GM12878 (cell line): Measurements from ENCODE around the gene GCK. TPM values are rescaled to one million over a fixed set of nuclear protein-coding genes. Genes with fewer than 3 reads are reported as not detected.

Experiments used
- CBX5 ChIP-seq: sonication (generic); IDR thresholded peaks from 2 replicates; pipeline ENCODE4 v1.6.1; 2016; ENCODE audit warnings: low read depth, moderate library complexity, mild to moderate bottlenecking, inconsistent platforms
- CHD2 ChIP-seq: IDR thresholded peaks from 2 replicates; pipeline ENCODE4 v1.6.1; 2011; ENCODE audit warnings: low read depth, low read length, improper control_type of control experiment, borderline replicate concordance
- CHD4 ChIP-seq: fragments of 200-600 bp; sonication (generic); IDR thresholded peaks from 2 replicates; pipeline ENCODE4 v1.6.1; 2016; ENCODE audit warnings: mild to moderate bottlenecking
- FOXK2 ChIP-seq: fragments of 450-650 bp; IDR thresholded peaks from 2 replicates; pipeline ENCODE4 v1.6.1; 2017; ENCODE audit warnings: mild to moderate bottlenecking, moderate library complexity
- HCFC1 ChIP-seq: fragments of 150-350 bp; IDR thresholded peaks from 2 replicates; pipeline ENCODE4 v1.6.1; 2014; ENCODE audit warnings: low read length
- HDAC6 ChIP-seq: fragments of 200-600 bp; sonication (generic); IDR thresholded peaks from one replicate; pipeline ENCODE4 v1.8.0; 2017; ENCODE audit warnings: antibody characterized with exemption; ENCODE audit not compliant: unreplicated experiment
- IRF3 ChIP-seq: fragments of 450-650 bp; IDR thresholded peaks from 2 replicates; pipeline ENCODE4 v1.6.1; 2014; ENCODE audit warnings: mild to moderate bottlenecking
- MTA2 ChIP-seq: fragments of 450-650 bp; IDR thresholded peaks from 2 replicates; pipeline ENCODE4 v1.6.1; 2016; ENCODE audit warnings: low read depth, mild to moderate bottlenecking, moderate library complexity
- MYC ChIP-seq: IDR thresholded peaks from 2 replicates; pipeline ENCODE4 v1.6.1; 2011; ENCODE audit warnings: mild to moderate bottlenecking, low read length, moderate library complexity, inconsistent platforms; ENCODE audit not compliant: insufficient read depth, insufficient replicate concordance, insufficient read length, severe bottlenecking
- NFIC ChIP-seq: IDR thresholded peaks from 2 replicates; pipeline ENCODE4 v1.6.1; 2012; ENCODE audit warnings: low read depth, mild to moderate bottlenecking, inconsistent platforms, low read length, moderate library complexity
- NR2F1 ChIP-seq: fragments of 450-650 bp; conservative IDR thresholded peaks from 2 replicates; pipeline ENCODE4 v1.6.1; 2017; ENCODE audit warnings: mild to moderate bottlenecking
- PBX3 ChIP-seq: IDR thresholded peaks from 2 replicates; pipeline ENCODE4 v1.6.1; 2011; ENCODE audit warnings: mild to moderate bottlenecking, low read depth, low read length, moderate library complexity; ENCODE audit not compliant: insufficient replicate concordance
- RB1 ChIP-seq: fragments of 450-650 bp; formaldehyde crosslinking; IDR thresholded peaks from 2 replicates; pipeline ENCODE4 v1.6.1; 2017; ENCODE audit warnings: mild to moderate bottlenecking, borderline replicate concordance
- REST ChIP-seq: IDR thresholded peaks from 2 replicates; pipeline ENCODE4 v1.6.1; 2012; ENCODE audit warnings: mild to moderate bottlenecking, low read depth, low read length
- SMARCA5 ChIP-seq: fragments of 450-650 bp; IDR thresholded peaks from 2 replicates; pipeline ENCODE4 v1.6.1; 2017; ENCODE audit warnings: mild to moderate bottlenecking
- SUPT20H ChIP-seq: IDR thresholded peaks from 2 replicates; pipeline ENCODE4 v1.6.1; 2011; ENCODE audit warnings: low read depth, mild to moderate bottlenecking, low read length, moderate library complexity, borderline replicate concordance; ENCODE audit not compliant: control insufficient read depth
- SUZ12 ChIP-seq: fragments of 200-600 bp; sonication (generic); IDR thresholded peaks from one replicate; pipeline ENCODE4 v1.6.1; 2018; ENCODE audit warnings: antibody characterized with exemption, mild to moderate bottlenecking; ENCODE audit not compliant: unreplicated experiment
- TCF12 ChIP-seq: IDR thresholded peaks from 2 replicates; pipeline ENCODE4 v1.6.1; 2011; ENCODE audit warnings: low read depth, mild to moderate bottlenecking, low read length
- YY1 ChIP-seq: IDR thresholded peaks from 2 replicates; pipeline ENCODE4 v1.6.1; 2011; ENCODE audit warnings: low read depth, mild to moderate bottlenecking, low read length
- ZNF384 ChIP-seq: IDR thresholded peaks from 2 replicates; pipeline ENCODE4 v1.6.1; 2012; ENCODE audit warnings: low read depth, mild to moderate bottlenecking, low read length, improper control_type of control experiment, borderline replicate concordance
- polyA plus RNA-seq, 11 experiments: library from polyadenylated mRNA; depleted of rRNA in 4 of 11; unstranded in 6 of 11; stranded (reverse) in 5 of 11; fragments of >200 nt; fragmentation: Nextera tagmentation in 4 of 11; fragmentation: Illumina TruSeq in 1 of 11; extraction: Ambion mirVana in 4 of 11; extraction: Trizol in 1 of 11; gene quantifications; 1 replicate in 1 of 11; 2 replicates in 10 of 11; pipeline versions ENCODE4 v1.2.1 to v1.2.3, GENCODE V29; 2011 to 2016; ENCODE audit warnings: inconsistent platforms in 2 of 11, missing spikeins in 2 of 11, low read depth in 1 of 11
- total RNA-seq, 4 experiments: library from RNA; depleted of rRNA in 3 of 4; stranded (reverse); fragments of >200 nt in 3 of 4; fragmentation: Illumina TruSeq in 1 of 4; extraction: Trizol in 1 of 4; gene quantifications; 2 replicates each; pipeline versions ENCODE4 v1.2.1 to v1.2.3, GENCODE V29; 2013 to 2021
- TF ChIP-seq, protein P1 (sequence below): fragments of 450-650 bp; IDR thresholded peaks from 2 replicates; pipeline ENCODE4 v1.6.1; 2018; ENCODE audit warnings: borderline replicate concordance, mild to moderate bottlenecking; ENCODE audit not compliant: partially characterized antibody
- TF ChIP-seq, protein P2 (sequence below): IDR thresholded peaks from 2 replicates; pipeline ENCODE4 v1.6.1; 2012; ENCODE audit warnings: low read depth, low read length, improper control_type of control experiment

The GCK gene
- total and polyA plus RNA-seq, 10 of the 15 experiments (the other 5 are each of a cell fraction or from before 2014, with no cell fraction given), result 0.06 to 0.16 TPM; not detected in 8

DNA sequence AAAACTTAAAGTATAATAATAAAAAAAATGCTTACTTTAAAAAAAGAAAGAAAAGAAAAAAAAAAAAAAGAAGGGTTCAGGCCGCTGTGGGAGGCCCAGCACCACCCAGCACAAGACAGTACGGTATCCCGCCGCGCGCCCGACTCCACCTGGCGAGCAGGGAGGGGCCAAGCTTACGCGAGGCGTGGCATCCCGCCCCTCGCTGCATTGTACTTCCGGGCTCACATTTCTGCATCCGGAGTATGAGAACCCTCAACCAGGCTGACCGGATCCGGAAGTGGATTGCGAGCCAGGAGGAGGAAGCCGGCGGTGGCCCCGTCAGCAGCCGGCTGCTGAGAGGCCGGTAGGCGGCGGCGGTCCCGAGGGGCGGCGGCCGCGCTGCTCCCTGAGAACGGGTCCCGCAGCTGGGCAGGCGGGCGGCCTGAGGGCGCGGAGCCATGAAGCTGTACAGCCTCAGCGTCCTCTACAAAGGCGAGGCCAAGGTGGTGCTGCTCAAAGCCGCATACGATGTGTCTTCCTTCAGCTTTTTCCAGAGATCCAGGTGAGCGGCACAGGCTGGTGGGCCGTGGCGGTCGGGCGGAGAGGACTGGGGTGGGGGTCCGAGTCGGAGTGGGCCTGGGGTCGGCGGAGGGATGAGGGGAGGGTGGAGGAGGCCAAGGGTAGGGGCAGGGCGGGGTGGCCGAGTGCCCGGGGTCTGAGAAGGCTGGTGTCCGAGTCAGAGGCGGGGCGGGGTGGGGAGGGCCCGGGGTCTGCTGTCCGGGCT is 11.6 kb upstream of the GCK start, which contains the start of gene YKT6 (continued):
- TF ChIP-seq PBX3 (no peak), NFIC (no peak), REST (peak; percentile 44; the same call in 1 of the 2 replicates), CBX5 (no peak), SMARCA5 (peak; percentile 52; the same call in 1 of the 2 replicates), ZNF384 (no peak), SUZ12 (no peak), HCFC1 (peak; percentile 71), RB1 (no peak), CHD4 (no peak), MYC (no peak), NR2F1 (0 out of 2 replicates have a peak, but pooled peaks have one; percentile 16), HDAC6 (peak; percentile 26), TCF12 (no peak; the same call in 1 of the 2 replicates), IRF3 (no peak), MTA2 (peak; percentile 74), SUPT20H (no peak), YY1 (peak; percentile 74), FOXK2 (no peak), CHD2 (no peak)
- TF ChIP-seq, protein P1, sequence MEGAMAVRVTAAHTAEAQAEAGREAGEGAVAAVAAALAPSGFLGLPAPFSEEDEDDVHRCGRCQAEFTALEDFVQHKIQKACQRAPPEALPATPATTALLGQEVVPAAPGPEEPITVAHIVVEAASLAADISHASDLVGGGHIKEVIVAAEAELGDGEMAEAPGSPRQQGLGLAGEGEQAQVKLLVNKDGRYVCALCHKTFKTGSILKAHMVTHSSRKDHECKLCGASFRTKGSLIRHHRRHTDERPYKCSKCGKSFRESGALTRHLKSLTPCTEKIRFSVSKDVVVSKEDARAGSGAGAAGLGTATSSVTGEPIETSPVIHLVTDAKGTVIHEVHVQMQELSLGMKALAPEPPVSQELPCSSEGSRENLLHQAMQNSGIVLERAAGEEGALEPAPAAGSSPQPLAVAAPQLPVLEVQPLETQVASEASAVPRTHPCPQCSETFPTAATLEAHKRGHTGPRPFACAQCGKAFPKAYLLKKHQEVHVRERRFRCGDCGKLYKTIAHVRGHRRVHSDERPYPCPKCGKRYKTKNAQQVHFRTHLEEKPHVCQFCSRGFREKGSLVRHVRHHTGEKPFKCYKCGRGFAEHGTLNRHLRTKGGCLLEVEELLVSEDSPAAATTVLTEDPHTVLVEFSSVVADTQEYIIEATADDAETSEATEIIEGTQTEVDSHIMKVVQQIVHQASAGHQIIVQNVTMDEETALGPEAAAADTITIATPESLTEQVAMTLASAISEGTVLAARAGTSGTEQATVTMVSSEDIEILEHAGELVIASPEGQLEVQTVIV, result peak; percentile 70
- TF ChIP-seq, protein P2, sequence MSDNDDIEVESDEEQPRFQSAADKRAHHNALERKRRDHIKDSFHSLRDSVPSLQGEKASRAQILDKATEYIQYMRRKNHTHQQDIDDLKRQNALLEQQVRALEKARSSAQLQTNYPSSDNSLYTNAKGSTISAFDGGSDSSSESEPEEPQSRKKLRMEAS, result peak; percentile 74; the same call in 1 of the 2 replicates
